Tibial artery (tissue), 4 donors: Measurements from ENCODE around the gene ZNF823.

Experiments
- DNase-seq, 2 donors: peaks; one replicate each; pipeline ENCODE4 v3.0.0-alpha.2; 2019
- H3K27ac ChIP-seq, 2 donors: fragments of 200-600 bp; sonication (generic) in 1 of 2; 1 replicate in 1 of 2; 2 replicates in 1 of 2; pipeline ENCODE4 v1.5.1; 2018 to 2019; ENCODE audit warnings: mild to moderate bottlenecking in 1 of 2
- H3K27me3 ChIP-seq, 2 donors: fragments of 200-600 bp; sonication (generic) in 1 of 2; one replicate each; pipeline versions ENCODE4 v1.5.1 to v1.6.0; 2016 to 2019
- H3K36me3 ChIP-seq, 3 donors: fragments of 200-600 bp; sonication (generic) in 2 of 3; one replicate each; pipeline ENCODE4 v1.5.1; 2016 to 2019; ENCODE audit warnings: mild to moderate bottlenecking in 2 of 3
- H3K4me1 ChIP-seq, 4 donors: fragments of 200-600 bp; sonication (generic) in 2 of 4; 1 replicate in 3 of 4; 2 replicates in 1 of 4; pipeline ENCODE4 v1.5.1; 2016 to 2019
- H3K4me3 ChIP-seq, 2 donors: fragments of 200-600 bp; sonication (generic) in 1 of 2; 1 replicate in 1 of 2; 2 replicates in 1 of 2; pipeline ENCODE4 v1.5.1; 2018 to 2019; ENCODE audit warnings: mild to moderate bottlenecking in 2 of 2
- H3K9me3 ChIP-seq, 3 donors: fragments of 200-600 bp; sonication (generic) in 1 of 3; one replicate each; pipeline ENCODE4 v1.5.1; 2016 to 2019
- intact Hi-C: fragments of 100-400 bp; cut with DNase I; formaldehyde crosslinking; loops from one replicate; pipeline ENCODE4 v1.15.0; 2023; ENCODE audit warnings: low total_unique reads
- TF ChIP-seq, protein P1 (sequence below), 2 experiments: fragments of 200-600 bp in 1 of 2; fragments of 450-650 bp in 1 of 2; IDR thresholded peaks; one replicate each; pipeline ENCODE4 v1.5.1; 2017 to 2019; ENCODE audit warnings: antibody characterized with exemption in 2 of 2, mild to moderate bottlenecking in 1 of 2, moderate library complexity in 1 of 2

The ZNF823 gene

GRCh38 chr19:11763611-11764010 lies 24.9 kb upstream of the ZNF823 start:
- peaks cover 0 to 14% (median 12%) of the 10 kb centered on the region in 4 donors for H3K4me1 ChIP-seq
- no peaks in the 10 kb centered on the region for H3K36me3 ChIP-seq
- no peak overlapping the region for H3K27ac ChIP-seq
- no peak overlapping the region for H3K4me3 ChIP-seq
- TF ChIP-seq, protein P1, sequence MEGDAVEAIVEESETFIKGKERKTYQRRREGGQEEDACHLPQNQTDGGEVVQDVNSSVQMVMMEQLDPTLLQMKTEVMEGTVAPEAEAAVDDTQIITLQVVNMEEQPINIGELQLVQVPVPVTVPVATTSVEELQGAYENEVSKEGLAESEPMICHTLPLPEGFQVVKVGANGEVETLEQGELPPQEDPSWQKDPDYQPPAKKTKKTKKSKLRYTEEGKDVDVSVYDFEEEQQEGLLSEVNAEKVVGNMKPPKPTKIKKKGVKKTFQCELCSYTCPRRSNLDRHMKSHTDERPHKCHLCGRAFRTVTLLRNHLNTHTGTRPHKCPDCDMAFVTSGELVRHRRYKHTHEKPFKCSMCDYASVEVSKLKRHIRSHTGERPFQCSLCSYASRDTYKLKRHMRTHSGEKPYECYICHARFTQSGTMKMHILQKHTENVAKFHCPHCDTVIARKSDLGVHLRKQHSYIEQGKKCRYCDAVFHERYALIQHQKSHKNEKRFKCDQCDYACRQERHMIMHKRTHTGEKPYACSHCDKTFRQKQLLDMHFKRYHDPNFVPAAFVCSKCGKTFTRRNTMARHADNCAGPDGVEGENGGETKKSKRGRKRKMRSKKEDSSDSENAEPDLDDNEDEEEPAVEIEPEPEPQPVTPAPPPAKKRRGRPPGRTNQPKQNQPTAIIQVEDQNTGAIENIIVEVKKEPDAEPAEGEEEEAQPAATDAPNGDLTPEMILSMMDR (IDR thresholded peaks at IDR 0.05): no peak
- no peak for DNase-seq
- H3K9me3 ChIP-seq: no peaks in the 10 kb centered on the region
- no peaks in the 10 kb centered on the region for H3K27me3 ChIP-seq
- intact Hi-C loops: no loop called here

DNA sequence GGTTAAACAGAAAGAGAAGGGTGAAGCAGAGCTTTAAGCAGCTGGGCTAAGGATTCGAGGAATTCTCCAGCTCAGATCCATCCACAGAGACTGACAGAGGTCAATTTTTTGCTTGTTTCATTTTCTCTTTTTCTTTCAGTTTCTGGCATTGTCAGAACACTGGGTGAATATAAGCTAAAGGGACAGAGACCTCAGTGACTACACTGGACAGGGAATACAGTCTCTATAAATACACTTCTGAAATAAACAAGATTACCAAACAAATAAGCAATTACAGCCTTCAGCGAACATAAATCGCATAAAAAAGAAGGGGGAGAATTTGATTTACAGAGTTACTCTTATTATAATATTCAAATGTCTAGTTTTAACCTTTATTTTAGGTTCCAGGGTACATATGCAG lies 24.4 kb upstream of the ZNF823 start:
- Histone ChIP-seq H3K9me3 (no peaks in the 10 kb centered on the region), H3K4me3 (no peak overlapping the region), H3K27ac (no peak overlapping the region), H3K27me3 (no peaks in the 10 kb centered on the region), H3K4me1 (peaks cover 0 to 9% (median 8%) of the 10 kb centered on the region in 4 donors), H3K36me3 (no peaks in the 10 kb centered on the region)
- intact Hi-C loops: no loop called here
- no peak for DNase-seq
- TF ChIP-seq, protein P1 (IDR thresholded peaks at IDR 0.05): no peak

GRCh38 chr19:11759805-11760204 lies 21.1 kb upstream of the ZNF823 start:
- Histone ChIP-seq H3K36me3 (no peaks in the 10 kb centered on the region), H3K9me3 (peaks cover 0 to 9% (median 0%) of the 10 kb centered on the region in 3 donors), H3K4me3 (no peak overlapping the region), H3K27ac (no peak overlapping the region), H3K27me3 (no peaks in the 10 kb centered on the region), H3K4me1 (no peaks in the 10 kb centered on the region)
- DNase-seq: no peak
- TF ChIP-seq, protein P1 (IDR thresholded peaks at IDR 0.05): no peak
- intact Hi-C loops: no loop called here

- Histone ChIP-seq H3K36me3 (no peaks in the 10 kb centered on the region), H3K9me3 (peaks cover 0 to 13% (median 0%) of the 10 kb centered on the region in 3 donors), H3K4me1 (no peaks in the 10 kb centered on the region), H3K4me3 (no peak overlapping the region), H3K27ac (no peak overlapping the region), H3K27me3 (no peaks in the 10 kb centered on the region)
- TF ChIP-seq, protein P1 (IDR thresholded peaks at IDR 0.05): no peak
- intact Hi-C loops: no loop called here
- DNase-seq: no peak
Observed at GRCh38 chr19:11756965-11757364, 18.2 kb upstream of the ZNF823 start.

DNA sequence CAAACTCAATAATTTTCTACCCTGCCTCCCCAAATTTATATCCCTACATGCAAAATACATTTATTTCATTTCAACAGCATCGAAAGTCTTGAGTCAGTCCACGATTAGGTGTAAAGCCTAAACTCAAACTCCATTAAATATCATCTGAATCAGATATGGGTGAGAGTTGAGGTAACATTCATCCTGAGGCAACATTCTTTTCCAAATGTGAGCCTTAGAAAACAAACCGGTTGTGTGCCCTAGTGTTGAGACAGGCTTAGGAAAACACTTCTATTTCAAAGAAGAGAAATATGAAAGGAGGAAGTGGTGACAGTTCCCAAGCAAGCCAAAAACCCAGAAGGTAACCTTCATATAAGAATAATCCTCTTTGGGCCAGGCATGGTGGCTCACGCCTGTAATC lies 15.9 kb upstream of the ZNF823 start:
- no peak overlapping the region for H3K27ac ChIP-seq
- no peaks in the 10 kb centered on the region for H3K4me1 ChIP-seq
- H3K36me3 ChIP-seq: no peaks in the 10 kb centered on the region
- no peak for DNase-seq
- peaks cover 0 to 19% (median 0%) of the 10 kb centered on the region in 3 donors for H3K9me3 ChIP-seq
- TF ChIP-seq, protein P1 (IDR thresholded peaks at IDR 0.05): no peak
- H3K27me3 ChIP-seq: no peaks in the 10 kb centered on the region
- intact Hi-C loops: no loop called here
- no peak overlapping the region for H3K4me3 ChIP-seq

DNA sequence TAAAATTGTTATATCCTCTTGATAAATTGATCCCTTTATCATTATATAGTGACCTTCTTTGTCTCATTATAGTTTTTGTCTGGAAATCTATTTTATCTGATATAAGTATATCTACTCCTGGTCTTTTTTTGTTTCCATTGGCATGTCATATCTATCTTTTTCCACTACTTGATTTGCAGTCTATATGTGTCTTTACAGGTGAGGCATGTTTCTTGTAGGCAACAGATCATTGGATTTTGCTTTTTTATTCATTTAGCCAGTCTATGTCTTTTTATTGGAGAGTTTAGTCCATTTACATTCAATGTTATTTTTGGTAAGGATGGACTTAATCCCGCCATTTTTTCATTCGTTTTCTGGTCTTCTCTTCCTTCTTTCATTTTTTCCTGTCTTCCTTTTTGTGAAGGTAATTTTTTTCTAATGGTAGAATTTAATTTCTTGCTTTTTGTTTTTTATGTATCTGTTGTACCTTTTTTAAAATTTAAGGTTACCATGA lies 13.5 kb upstream of the ZNF823 start:
- DNase-seq: no peak
- H3K36me3 ChIP-seq: no peaks in the 10 kb centered on the region
- intact Hi-C loops: no loop called here
- peaks cover 0 to 22% (median 0%) of the 10 kb centered on the region in 3 donors for H3K9me3 ChIP-seq
- H3K27me3 ChIP-seq: no peaks in the 10 kb centered on the region
- H3K4me3 ChIP-seq: no peak overlapping the region
- TF ChIP-seq, protein P1 (IDR thresholded peaks at IDR 0.05): no peak
- H3K4me1 ChIP-seq: no peaks in the 10 kb centered on the region
- H3K27ac ChIP-seq: no peak overlapping the region
